GM12878 (cell line): ENCODE measurements around the gene SEC14L1. TPM values are rescaled to one million over a fixed set of nuclear protein-coding genes. Genes with fewer than 3 reads are reported as not detected.

Source experiments
- ATAC-seq: fragments of 200-7000 bp; cut with Tn5 transposase; 3 replicates; pipeline ENCODE4 v1.9.1; 2020; ENCODE audit warnings: mild to moderate bottlenecking, moderate library complexity
- BruUV-seq: library from RNA; stranded (reverse); fragments of 400-500 nt; replicated peaks from 2 replicates; lab custom pipeline; 2021; lab: Mats Ljungman, UMichigan
- CTCF ChIA-PET: fragments of 300-600 bp; sonication (Branson Sonifier 250); formaldehyde crosslinking; extraction: SDS; loops from one replicate; lab custom pipeline; 2021; ENCODE audit warnings: inconsistent platforms; lab: Yijun Ruan, JAX
- POLR2A ChIA-PET: fragments of 350-600 bp; formaldehyde crosslinking; extraction: SDS; loops from one replicate; lab custom pipeline; 2021; ENCODE audit warnings: inconsistent platforms; lab: Charles Lee
- RAD21 ChIA-PET: fragments of 300-600 bp; sonication (Branson Sonifier 250); formaldehyde crosslinking; loops from one replicate; lab custom pipeline; 2023; ENCODE audit warnings: antibody characterized with exemption; ENCODE audit not compliant: unreplicated experiment; lab: Charles Lee
- SMC1A ChIA-PET: fragments of 300-600 bp; sonication (Branson Sonifier 250); formaldehyde crosslinking; loops from one replicate; lab custom pipeline; 2023; ENCODE audit not compliant: unreplicated experiment, uncharacterized antibody; lab: Charles Lee
- DNase-seq: peaks from one replicate; pipeline ENCODE4 v3.0.0-alpha.2; 2011; ENCODE audit warnings: low read depth, low spot score
- FAIRE-seq: peaks from 3 replicates; lab custom pipeline; 2011; peaks lifted over from hg19 to GRCh38; lab: Jason Lieb, UNC
- H2AFZ ChIP-seq: 2 replicates; pipeline ENCODE4 v1.6.0; 2011; ENCODE audit warnings: low read depth, low read length, control low read depth; ENCODE audit not compliant: control insufficient read depth
- H3K27ac ChIP-seq: 2 replicates; pipeline ENCODE4 v1.5.1; 2011; ENCODE audit warnings: control low read depth; ENCODE audit not compliant: control insufficient read depth, insufficient read depth
- H3K27me3 ChIP-seq, 2 experiments: replicated peaks in 1 of 2; 2 replicates each; pipeline versions ENCODE4 v1.6.0 to v1.6.1; 2011; ENCODE audit warnings: low read length in 1 of 2; ENCODE audit not compliant: control insufficient read depth in 2 of 2, insufficient read depth in 2 of 2
- H3K36me3 ChIP-seq, 2 experiments: 2 replicates each; pipeline ENCODE4 v1.5.1; 2011; ENCODE audit warnings: low read length in 1 of 2; ENCODE audit not compliant: control insufficient read depth in 2 of 2, insufficient read depth in 2 of 2
- H3K4me1 ChIP-seq: 2 replicates; pipeline ENCODE4 v1.6.1; 2011; ENCODE audit warnings: mild to moderate bottlenecking, low read length, moderate library complexity, mixed read lengths; ENCODE audit not compliant: control insufficient read depth, insufficient read depth
- H3K4me2 ChIP-seq: 2 replicates; pipeline ENCODE4 v1.6.0; 2011; ENCODE audit warnings: control low read depth; ENCODE audit not compliant: control insufficient read depth, insufficient read depth
- H3K4me3 ChIP-seq: fragments of 200-600 bp; sonication (generic); 2 replicates; pipeline ENCODE4 v1.5.1; 2016
- H3K79me2 ChIP-seq: 2 replicates; pipeline ENCODE4 v1.6.0; 2011; ENCODE audit warnings: low read length; ENCODE audit not compliant: control insufficient read depth, insufficient read depth
- H3K9ac ChIP-seq: 2 replicates; pipeline ENCODE4 v1.8.0; 2011; ENCODE audit warnings: low read length, control low read depth, mixed read lengths; ENCODE audit not compliant: control insufficient read depth, insufficient read depth
- H3K9me3 ChIP-seq: replicated peaks from 3 replicates; pipeline ENCODE4 v1.5.1; 2011; ENCODE audit warnings: mild to moderate bottlenecking, low read length; ENCODE audit not compliant: control insufficient read depth, insufficient read depth
- H4K20me1 ChIP-seq: 2 replicates; pipeline ENCODE4 v1.6.0; 2011; ENCODE audit not compliant: control insufficient read depth, insufficient read depth
- CHD2 ChIP-seq: IDR thresholded peaks from 2 replicates; pipeline ENCODE4 v1.6.1; 2011; ENCODE audit warnings: low read depth, low read length, improper control_type of control experiment, borderline replicate concordance
- DPF2 ChIP-seq: fragments of 450-650 bp; IDR thresholded peaks from 2 replicates; pipeline ENCODE4 v1.6.1; 2017; ENCODE audit warnings: mild to moderate bottlenecking
- EED ChIP-seq: sonication (generic); IDR thresholded peaks from 2 replicates; pipeline ENCODE4 v1.6.1; 2016; ENCODE audit warnings: antibody characterized with exemption, low read depth
- HCFC1 ChIP-seq: fragments of 150-350 bp; IDR thresholded peaks from 2 replicates; pipeline ENCODE4 v1.6.1; 2014; ENCODE audit warnings: low read length
- HDAC6 ChIP-seq: fragments of 200-600 bp; sonication (generic); IDR thresholded peaks from one replicate; pipeline ENCODE4 v1.8.0; 2017; ENCODE audit warnings: antibody characterized with exemption; ENCODE audit not compliant: unreplicated experiment
- JUNB ChIP-seq: IDR thresholded peaks from 2 replicates; pipeline ENCODE4 v1.6.1; 2016; ENCODE audit warnings: antibody characterized with exemption, mild to moderate bottlenecking
- MXI1 ChIP-seq: fragments of 150-350 bp; IDR thresholded peaks from 2 replicates; pipeline ENCODE4 v1.6.1; 2011; ENCODE audit warnings: low read depth, mild to moderate bottlenecking, inconsistent platforms, low read length, improper control_type of control experiment
- NR2C2 ChIP-seq: IDR thresholded peaks from 2 replicates; pipeline ENCODE4 v1.6.1; 2011; ENCODE audit warnings: borderline replicate concordance, low read depth; ENCODE audit not compliant: control insufficient read depth, insufficient read length
- PKNOX1 ChIP-seq: fragments of 450-650 bp; IDR thresholded peaks from 2 replicates; pipeline ENCODE4 v1.6.1; 2016; ENCODE audit warnings: mild to moderate bottlenecking
- RB1 ChIP-seq: fragments of 450-650 bp; formaldehyde crosslinking; IDR thresholded peaks from 2 replicates; pipeline ENCODE4 v1.6.1; 2017; ENCODE audit warnings: mild to moderate bottlenecking, borderline replicate concordance
- RUNX3 ChIP-seq: IDR thresholded peaks from 2 replicates; pipeline ENCODE4 v1.6.1; 2012; ENCODE audit warnings: low read length, inconsistent platforms
- SRF ChIP-seq, 2 experiments: IDR thresholded peaks; 2 replicates each; pipeline ENCODE4 v1.6.1; 2011; ENCODE audit warnings: low read depth in 2 of 2, low read length in 2 of 2, mild to moderate bottlenecking in 1 of 2, moderate library complexity in 1 of 2
- STAT1 ChIP-seq: fragments of 450-650 bp; conservative IDR thresholded peaks from 2 replicates; pipeline ENCODE4 v1.6.1; 2014; ENCODE audit warnings: antibody characterized with exemption, mild to moderate bottlenecking
- TAF1 ChIP-seq: IDR thresholded peaks from 2 replicates; pipeline ENCODE4 v1.6.1; 2011; ENCODE audit warnings: mild to moderate bottlenecking, low read depth, low read length, borderline replicate concordance
- TARDBP ChIP-seq: IDR thresholded peaks from 2 replicates; pipeline ENCODE4 v1.6.1; 2016; ENCODE audit warnings: borderline replicate concordance
- WRNIP1 ChIP-seq: IDR thresholded peaks from 2 replicates; pipeline ENCODE4 v1.6.1; 2011; ENCODE audit warnings: low read depth, low read length, improper control_type of control experiment, borderline replicate concordance
- YY1 ChIP-seq: IDR thresholded peaks from 2 replicates; pipeline ENCODE4 v1.6.1; 2011; ENCODE audit warnings: low read depth, mild to moderate bottlenecking, low read length
- ZNF384 ChIP-seq: IDR thresholded peaks from 2 replicates; pipeline ENCODE4 v1.6.1; 2012; ENCODE audit warnings: low read depth, mild to moderate bottlenecking, low read length, improper control_type of control experiment, borderline replicate concordance
- ZNF687 ChIP-seq: fragments of 450-650 bp; IDR thresholded peaks from 2 replicates; pipeline ENCODE4 v1.6.1; 2017; ENCODE audit warnings: mild to moderate bottlenecking, moderate library complexity
- WGBS: methylation state at CpG from one replicate; pipeline ENCODE4 v1.1.6; 2016; ENCODE audit warnings: low lambda C conversion rate; ENCODE audit not compliant: insufficient replicate concordance, insufficient coverage; ENCODE audit errors: missing lambda C conversion rate; 5-methylcytosine and 5-hydroxymethylcytosine counted together
- in situ Hi-C: fragments of 300-500 bp; cut with MboI; formaldehyde crosslinking; loops from 9 replicates; pipeline ENCODE4 v1.14.3; 2018; ENCODE audit warnings: mixed read lengths
- intact Hi-C: fragments of 100-400 bp; cut with micrococcal nuclease; formaldehyde crosslinking; loops from one replicate; pipeline ENCODE4 v1.14.2; 2022; ENCODE audit not compliant: unreplicated experiment
- polyA plus RNA-seq, 11 experiments: library from polyadenylated mRNA; depleted of rRNA in 4 of 11; unstranded in 6 of 11; stranded (reverse) in 5 of 11; fragments of >200 nt; fragmentation: Nextera tagmentation in 4 of 11; fragmentation: Illumina TruSeq in 1 of 11; extraction: Ambion mirVana in 4 of 11; extraction: Trizol in 1 of 11; gene quantifications; 1 replicate in 1 of 11; 2 replicates in 10 of 11; pipeline versions ENCODE4 v1.2.1 to v1.2.3, GENCODE V29; 2011 to 2016; ENCODE audit warnings: inconsistent platforms in 2 of 11, missing spikeins in 2 of 11, low read depth in 1 of 11
- total RNA-seq, 4 experiments: library from RNA; depleted of rRNA in 3 of 4; stranded (reverse); fragments of >200 nt in 3 of 4; fragmentation: Illumina TruSeq in 1 of 4; extraction: Trizol in 1 of 4; gene quantifications; 2 replicates each; pipeline versions ENCODE4 v1.2.1 to v1.2.3, GENCODE V29; 2013 to 2021

SEC14L1 gene
- total and polyA plus RNA-seq, 10 of the 15 experiments (the other 5 are each of a cell fraction or from before 2014, with no cell fraction given): 6.3 to 66.1 (median 33.5) TPM

GRCh38 chr17:77140878-77141767, at the start of gene SEC14L1 (continued):
- TF ChIP-seq CHD2: 0 out of 2 replicates have a peak, but pooled peaks have one; percentile 7
- no peak for TF ChIP-seq NR2C2
- TF ChIP-seq MXI1: peak; percentile 40; the same call in 1 of the 2 replicates
- peak; percentile 48; the same call in 1 of the 2 replicates for TF ChIP-seq YY1
- peak; percentile 19; the same call in 1 of the 2 replicates for TF ChIP-seq TAF1
- TF ChIP-seq RUNX3: peak; percentile 31; the same call in 1 of the 2 replicates
- no peak for TF ChIP-seq SRF (IDR thresholded peaks at IDR 0.05; ENCODE audit: low read depth in 2 of 2, low read length in 2 of 2)
- peak; percentile 6; the same call in 1 of the 2 replicates for TF ChIP-seq PKNOX1
- TF ChIP-seq TARDBP: no peak
- TF ChIP-seq, all 136 proteins: peak for 11

- CTCF ChIA-PET: interaction anchor here (0.8 to 2.2 kb wide), 2 partner anchors 11 to 18 kb away, joined by 3 to 7 read pairs; no protein-coding TSS in a partner anchor
- POLR2A ChIA-PET: no interaction called here
- no peak overlapping the region for H3K9ac ChIP-seq
- no peaks in the 10 kb centered on the region for H4K20me1 ChIP-seq
- H3K4me1 ChIP-seq: peaks cover 15% of the 10 kb centered on the region
- DNase-seq (no peak), FAIRE-seq (no peak), ATAC-seq (no peak)
- SMC1A ChIA-PET: interaction anchor here (0.6 to 1.6 kb wide), 2 partner anchors 50 to 53 kb away, joined by 3 to 12 read pairs; no protein-coding TSS in a partner anchor
- WGBS: 98% methylated on average over 7 of the region's 7 CpGs
- no peak overlapping the region for H2AFZ ChIP-seq
- RAD21 ChIA-PET: interaction anchor here (0.8 kb wide), 1 partner anchor 150 kb away, joined by 5 read pairs; no protein-coding TSS in a partner anchor
- BruUV-seq: no TSS peak
- intact Hi-C loops (no loop called here), in situ Hi-C loops (no loop called here)
- H3K27ac ChIP-seq: no peak overlapping the region
- peaks cover 34% of the 10 kb centered on the region for H3K79me2 ChIP-seq
- no peaks in the 10 kb centered on the region for H3K9me3 ChIP-seq
- H3K4me3 ChIP-seq: no peak overlapping the region
- H3K36me3 ChIP-seq: peaks cover 22 to 26% of the 10 kb centered on the region in 2 experiments; a peak in 3 of 4 replicates
- H3K27me3 ChIP-seq: no peaks in the 10 kb centered on the region
- no peak overlapping the region for H3K4me2 ChIP-seq
- TF ChIP-seq STAT1: no peak
- no peak for TF ChIP-seq HDAC6
- no peak for TF ChIP-seq JUNB
- TF ChIP-seq ZNF687: no peak
- TF ChIP-seq HCFC1: no peak
- no peak for TF ChIP-seq ZNF384
- no peak for TF ChIP-seq RB1
- TF ChIP-seq EED: no peak
- no peak for TF ChIP-seq DPF2
- TF ChIP-seq WRNIP1: no peak
These were observed 48.7 kb upstream of the SEC14L1 start for GRCh38 chr17:77092025-77092424.
